GM13976 (cell line): ENCODE results near the gene FOXL2.

Experiments used
- DNase-seq: peaks from one replicate; pipeline ENCODE4 v3.0.0; 2012; ENCODE audit warnings: low spot score
- CTCF ChIP-seq: IDR thresholded peaks from 2 replicates; pipeline ENCODE4 v1.5.1; 2012; ENCODE audit warnings: borderline replicate concordance, mild to moderate bottlenecking; ENCODE audit not compliant: insufficient read depth; ENCODE audit errors: extremely low read depth, missing control alignments, control extremely low read depth
- in situ Hi-C: fragments of 300-500 bp; cut with MboI; formaldehyde crosslinking; loops from one replicate; pipeline ENCODE4 v1.12.0; 2022; ENCODE audit warnings: low sequenced_read_pairs, mixed read lengths, inconsistent platforms; ENCODE audit not compliant: unreplicated experiment

FOXL2 gene

GRCh38 chr3:138975351-138975750, 28.4 kb upstream of the FOXL2 start:
- TF ChIP-seq CTCF: no peak
- no peak for DNase-seq
- in situ Hi-C loops: no loop called here

GRCh38 chr3:138974462-138974861, 27.5 kb upstream of the FOXL2 start:
- in situ Hi-C loops: no loop called here
- TF ChIP-seq CTCF: no peak
- no peak for DNase-seq

- TF ChIP-seq CTCF: no peak
- in situ Hi-C loops: no loop called here
- DNase-seq: no peak
Observed at GRCh38 chr3:138972941-138973340, 26.0 kb upstream of the FOXL2 start.

- no peak for TF ChIP-seq CTCF
- in situ Hi-C loops: no loop called here
- no peak for DNase-seq
Observed at GRCh38 chr3:138971766-138972320, 24.9 kb upstream of the FOXL2 start.

GRCh38 chr3:138964923-138965322, 18.0 kb upstream of the FOXL2 start:
- TF ChIP-seq CTCF: no peak
- in situ Hi-C loops: no loop called here
- DNase-seq: no peak

GRCh38 chr3:138964264-138964663, 17.3 kb upstream of the FOXL2 start:
- no peak for DNase-seq
- no peak for TF ChIP-seq CTCF
- in situ Hi-C loops: no loop called here

- no peak for TF ChIP-seq CTCF
- DNase-seq: no peak
- in situ Hi-C loops: no loop called here
Observed at GRCh38 chr3:138962854-138963560, 16.1 kb upstream of the FOXL2 start.
